Activated effector memory CD4-positive, alpha-beta T cell treated with anti-CD3 and anti-CD28 coated beads, Interleukin-2, amount 50 U/mL, for 16 hours (primary cell): Measurements from ENCODE around the gene TMC1.
"Not testable (repeated sequence)": the region's sequence is repeated elsewhere in the genome, so short reads cannot be mapped to it uniquely, and the experiment has no call there.

Experiments used
- DNase-seq: peaks from one replicate; pipeline ENCODE4 v3.0.0-alpha.2; 2020

The TMC1 gene

DNA sequence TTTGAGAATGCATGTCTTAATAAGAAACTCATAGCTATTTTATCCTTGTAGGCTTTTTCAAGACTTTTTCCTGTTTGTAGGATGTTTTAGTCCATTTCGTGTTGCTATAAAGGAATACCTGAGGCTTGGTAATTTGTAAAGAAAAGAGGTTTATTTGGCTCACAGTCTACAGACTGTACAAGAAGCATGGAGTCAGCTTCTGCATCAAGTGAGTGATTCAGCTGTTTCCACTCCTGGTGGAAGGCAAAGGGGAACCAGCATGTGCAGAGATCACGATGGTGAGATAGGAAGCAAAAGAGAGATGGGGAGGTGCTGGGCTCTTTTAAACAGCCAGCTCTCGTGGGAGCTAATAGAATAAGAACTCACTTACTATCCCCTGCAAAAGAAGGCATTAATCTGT is 254.2 kb downstream of the TMC1 start:
- no peak for DNase-seq

- no peak for DNase-seq
Observed at GRCh38 chr9:72779614-72780013, 258.2 kb downstream of the TMC1 start.

DNA sequence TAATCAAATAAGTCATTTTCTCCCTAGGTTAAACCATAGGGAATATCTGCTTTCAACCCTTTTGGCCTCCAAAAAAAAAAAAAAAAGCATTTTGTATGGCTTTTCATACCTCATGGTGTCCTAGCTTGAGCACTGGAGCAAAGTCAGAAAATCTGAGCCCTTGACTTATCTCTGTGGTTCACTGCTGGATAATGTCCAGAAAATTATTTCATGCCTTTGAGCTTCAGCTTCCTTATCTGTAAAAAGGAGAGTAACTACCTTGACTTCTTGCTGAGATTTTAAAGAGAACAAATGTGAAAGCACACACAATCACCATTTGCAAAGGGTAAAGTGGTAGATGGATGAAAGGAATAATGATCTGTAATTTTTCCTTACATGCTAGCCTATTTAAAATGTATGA is 265.5 kb downstream of the TMC1 start:
- DNase-seq = no peak

- DNase-seq = no peak
Observed at GRCh38 chr9:72788966-72789735, 267.7 kb downstream of the TMC1 start.

DNA sequence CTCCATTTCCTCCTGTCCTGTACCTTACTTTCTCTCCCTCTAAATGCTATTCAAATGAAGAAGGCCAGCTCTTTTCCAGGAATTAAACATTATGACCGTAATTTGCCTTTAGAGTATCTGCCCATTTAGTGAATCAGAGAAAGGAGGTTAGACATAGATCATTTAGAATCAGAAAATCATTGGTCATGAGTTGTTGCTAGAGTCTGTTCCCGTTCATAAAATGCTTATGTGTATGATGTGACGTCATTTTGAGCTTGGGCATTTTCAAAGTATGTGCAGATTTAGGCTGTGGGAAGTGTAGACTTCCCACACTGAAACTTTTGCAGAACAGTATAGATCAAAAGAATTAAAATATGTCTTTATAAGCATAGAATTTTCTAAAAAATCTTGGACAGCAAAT is 268.5 kb downstream of the TMC1 start:
- DNase-seq = no peak

GRCh38 chr9:72790989-72791388 is 269.6 kb downstream of the TMC1 start:
- no peak for DNase-seq

- no peak for DNase-seq
Observed at GRCh38 chr9:72791436-72791835, 270.0 kb downstream of the TMC1 start.

DNA sequence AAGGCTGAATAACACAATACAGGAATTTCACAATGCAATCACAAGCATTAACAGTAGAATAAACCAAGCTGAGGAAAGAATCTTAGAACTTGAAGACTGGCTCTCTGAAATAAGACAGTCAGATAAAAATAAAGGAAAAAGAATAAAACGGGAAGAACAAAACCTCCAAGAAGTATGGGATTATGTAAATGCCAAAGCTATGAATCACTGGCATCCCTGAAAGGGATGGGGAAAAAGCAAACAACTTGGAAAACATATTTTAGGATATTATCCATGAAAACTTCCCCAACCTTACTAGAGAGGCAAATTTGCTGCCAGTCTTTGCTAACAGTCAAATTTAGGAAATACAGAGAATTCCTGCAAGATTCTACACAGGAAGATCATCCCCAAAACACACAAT is 273.5 kb downstream of the TMC1 start:
- DNase-seq = no peak

DNA sequence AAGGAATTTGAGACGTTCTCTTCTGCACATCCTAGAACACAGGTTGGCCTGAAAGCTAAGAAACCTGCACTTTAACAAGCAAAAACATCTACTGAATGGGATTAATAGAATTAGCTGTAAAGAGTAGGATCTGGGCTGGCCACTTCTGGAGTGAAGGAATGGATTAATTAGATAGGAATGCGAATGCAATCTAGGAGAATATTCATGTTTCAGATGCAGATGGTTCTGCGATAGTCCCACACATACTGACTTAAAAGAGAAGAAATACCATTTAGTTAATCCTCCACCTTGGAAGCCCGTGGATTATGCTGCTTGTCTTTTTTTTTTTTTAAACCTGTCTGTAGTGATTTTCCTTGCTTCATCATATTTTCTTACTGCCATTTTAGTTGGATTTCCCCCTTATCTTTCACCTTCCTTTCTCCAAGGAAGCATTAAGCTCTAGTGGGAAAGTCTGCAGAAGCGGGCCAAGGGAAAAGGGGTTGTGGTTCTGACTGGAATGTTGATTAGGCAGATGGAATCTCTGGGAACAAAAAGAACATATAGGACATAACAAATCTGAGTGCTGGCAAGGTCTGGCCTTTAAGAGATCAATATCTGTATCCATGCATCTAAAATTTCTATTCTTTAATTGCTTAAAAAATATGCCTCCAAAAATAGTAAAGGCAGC is 279.1 kb downstream of the TMC1 start:
- DNase-seq = no peak

- no peak for DNase-seq
Observed at GRCh38 chr9:72805238-72805637, 283.8 kb downstream of the TMC1 start.

DNA sequence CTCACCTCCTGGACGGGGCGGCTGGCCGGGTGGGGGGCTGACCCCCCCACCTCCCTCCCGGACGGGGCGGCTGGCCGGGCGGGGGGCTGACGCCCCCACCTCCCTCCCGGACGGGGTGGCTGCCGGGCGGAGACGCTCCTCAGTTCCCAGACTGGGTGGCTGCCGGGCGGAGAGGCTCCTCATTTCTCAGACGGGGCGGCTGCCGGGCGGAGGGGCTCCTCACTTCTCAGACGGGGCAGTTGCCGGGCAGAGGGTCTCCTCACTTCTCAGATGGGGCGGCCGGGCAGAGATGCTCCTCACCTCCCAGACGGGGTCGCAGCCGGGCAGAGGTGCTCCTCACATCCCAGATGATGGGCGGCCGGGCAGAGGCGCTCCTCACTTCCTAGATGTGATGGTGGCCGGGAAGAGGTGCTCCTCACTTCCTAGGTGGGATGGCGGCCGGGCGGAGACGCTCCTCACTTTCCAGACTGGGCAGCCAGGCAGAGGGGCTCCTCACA is 285.0 kb downstream of the TMC1 start:
- DNase-seq = not testable (repeated sequence)

GRCh38 chr9:72807765-72808445 is 286.5 kb downstream of the TMC1 start:
- no peak for DNase-seq

DNA sequence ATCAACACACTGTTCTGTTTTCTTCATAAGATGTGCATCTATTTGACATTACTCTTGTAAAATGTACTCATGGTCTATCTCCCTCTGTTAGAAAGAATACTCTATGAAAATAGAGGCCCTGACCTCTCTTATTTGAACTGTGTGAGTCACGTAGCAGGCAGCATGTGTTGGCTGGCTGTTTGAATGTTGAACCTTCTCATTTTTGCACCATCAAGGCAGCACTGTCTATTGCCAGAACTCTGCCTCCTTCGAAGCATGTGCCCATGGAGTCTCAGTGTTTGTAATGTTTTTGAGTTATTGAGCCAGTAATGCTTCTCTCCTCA is 287.0 kb downstream of the TMC1 start:
- no peak for DNase-seq

GRCh38 chr9:72809586-72809985 is 288.2 kb downstream of the TMC1 start:
- no peak for DNase-seq

- no peak for DNase-seq
Observed at GRCh38 chr9:72812559-72813111, 291.2 kb downstream of the TMC1 start.

GRCh38 chr9:72813544-72813943 is 292.1 kb downstream of the TMC1 start:
- no peak for DNase-seq

- DNase-seq = no peak
Observed at GRCh38 chr9:72814083-72814597, 292.7 kb downstream of the TMC1 start.

GRCh38 chr9:72816666-72817065 is 295.3 kb downstream of the TMC1 start:
- no peak for DNase-seq

GRCh38 chr9:72817413-72817812 is 296.0 kb downstream of the TMC1 start:
- no peak for DNase-seq

DNA sequence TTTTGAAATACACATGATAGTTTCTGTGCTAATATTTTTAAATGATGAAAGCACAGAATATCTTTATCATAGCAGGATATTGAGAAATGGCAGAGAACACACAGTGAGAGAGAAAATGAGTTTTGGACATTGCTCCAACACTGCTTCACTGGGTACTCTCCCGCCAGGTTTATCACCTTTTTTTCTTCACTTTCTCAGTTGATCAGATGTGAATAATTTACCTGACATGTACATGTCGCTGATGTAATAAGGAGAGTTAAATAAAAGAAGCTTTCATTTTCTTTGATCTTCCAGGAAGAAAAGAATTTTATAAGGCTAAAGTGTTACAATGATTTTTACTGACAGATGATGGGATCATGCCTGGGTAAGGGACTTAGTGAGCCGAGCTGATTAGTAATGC is 297.0 kb downstream of the TMC1 start:
- DNase-seq = no peak

GRCh38 chr9:72823971-72824370 is 302.6 kb downstream of the TMC1 start:
- DNase-seq = no peak

- no peak for DNase-seq
Observed at GRCh38 chr9:72826996-72827949, 305.9 kb downstream of the TMC1 start.
